GM23338 (cell line): ENCODE data around the gene THSD4. TPM values are rescaled to one million over a fixed set of nuclear protein-coding genes. Genes with fewer than 3 reads are reported as not detected.

Experiments
- ATAC-seq: fragments of 200-7000 bp; cut with Tn5 transposase; 3 replicates; pipeline ENCODE4 v1.9.1; 2020
- DNase-seq: peaks from one replicate; pipeline ENCODE4 v3.0.0-alpha.2; 2015; ENCODE audit warnings: low spot score
- H2AFZ ChIP-seq: fragments of 200-600 bp; sonication (generic); 2 replicates; pipeline ENCODE4 v1.8.0; 2016; ENCODE audit warnings: antibody characterized with exemption, mild to moderate bottlenecking, moderate library complexity
- H3F3A ChIP-seq: fragments of 200-600 bp; sonication (generic); replicated peaks from 2 replicates; pipeline ENCODE4 v1.8.0; 2017; ENCODE audit warnings: antibody characterized with exemption, mixed run types, low read depth
- H3K27ac ChIP-seq: fragments of 200-600 bp; sonication (generic); 2 replicates; pipeline ENCODE4 v1.6.1; 2016; ENCODE audit warnings: low read depth
- H3K27me3 ChIP-seq: fragments of 200-600 bp; sonication (generic); 2 replicates; pipeline ENCODE4 v1.8.0; 2016; ENCODE audit warnings: mild to moderate bottlenecking, mixed run types, moderate library complexity; ENCODE audit not compliant: insufficient read depth
- H3K36me3 ChIP-seq: fragments of 200-600 bp; sonication (generic); 2 replicates; pipeline ENCODE4 v1.8.0; 2016; ENCODE audit warnings: mild to moderate bottlenecking; ENCODE audit not compliant: insufficient read depth
- H3K4me1 ChIP-seq: fragments of 200-600 bp; sonication (generic); 2 replicates; pipeline ENCODE4 v1.8.0; 2016; ENCODE audit warnings: mild to moderate bottlenecking, moderate library complexity; ENCODE audit not compliant: insufficient read depth
- H3K4me2 ChIP-seq: fragments of 200-600 bp; sonication (generic); 2 replicates; pipeline ENCODE4 v1.7.1; 2017; ENCODE audit warnings: mixed run types
- H3K4me3 ChIP-seq: fragments of 200-600 bp; sonication (generic); 2 replicates; pipeline ENCODE4 v1.6.1; 2016; ENCODE audit warnings: mixed run types
- H3K79me2 ChIP-seq: fragments of 200-600 bp; sonication (generic); replicated peaks from 2 replicates; pipeline ENCODE4 v1.8.0; 2017; ENCODE audit warnings: mild to moderate bottlenecking; ENCODE audit not compliant: insufficient read depth
- H3K9me2 ChIP-seq: fragments of 200-600 bp; sonication (generic); 2 replicates; pipeline ENCODE4 v1.8.0; 2017; ENCODE audit not compliant: insufficient read depth
- H4K20me1 ChIP-seq: fragments of 200-600 bp; sonication (generic); replicated peaks from 2 replicates; pipeline ENCODE4 v1.8.0; 2017; ENCODE audit warnings: mild to moderate bottlenecking; ENCODE audit not compliant: insufficient read depth
- H3K27ac Mint-ChIP-seq: 2 replicates; pipeline ENCODE4 v1.8.0; 2020; ENCODE audit warnings: inconsistent platforms, mild to moderate bottlenecking, moderate library complexity, mixed read lengths
- H3K27me3 Mint-ChIP-seq: 3 replicates; pipeline ENCODE4 v1.8.0; 2022; ENCODE audit warnings: low read depth, mild to moderate bottlenecking, moderate library complexity, mixed read lengths, inconsistent platforms; ENCODE audit not compliant: insufficient read depth, poor library complexity
- H3K36me3 Mint-ChIP-seq: 3 replicates; pipeline ENCODE4 v1.8.0; 2021; ENCODE audit warnings: low read depth, mild to moderate bottlenecking, inconsistent platforms, moderate library complexity, mixed read lengths
- H3K4me1 Mint-ChIP-seq: 3 replicates; pipeline ENCODE4 v1.8.0; 2020; ENCODE audit warnings: mild to moderate bottlenecking, inconsistent platforms, mixed read lengths
- H3K4me3 Mint-ChIP-seq: 3 replicates; pipeline ENCODE4 v1.8.0; 2021; ENCODE audit warnings: moderate library complexity, mild to moderate bottlenecking, inconsistent platforms, mixed read lengths
- H3K9me3 Mint-ChIP-seq: 3 replicates; pipeline ENCODE4 v1.8.0; 2020; ENCODE audit warnings: moderate library complexity, mild to moderate bottlenecking, inconsistent platforms, mixed read lengths
- EZH2 ChIP-seq: fragments of 200-600 bp; sonication (generic); IDR thresholded peaks from one replicate; pipeline ENCODE4 v1.8.0; 2017; ENCODE audit warnings: antibody characterized with exemption, mild to moderate bottlenecking, low read depth; ENCODE audit not compliant: unreplicated experiment
- JUNB ChIP-seq: IDR thresholded peaks from one replicate; pipeline ENCODE4 v1.6.1; 2016; ENCODE audit warnings: antibody characterized with exemption; ENCODE audit not compliant: unreplicated experiment
- POLR2AphosphoS5 ChIP-seq: IDR thresholded peaks from 2 replicates; pipeline ENCODE4 v1.6.1; 2016; ENCODE audit warnings: antibody characterized with exemption, low read depth
- STAT1 ChIP-seq: IDR thresholded peaks from one replicate; pipeline ENCODE4 v1.6.1; 2016; ENCODE audit warnings: antibody characterized with exemption; ENCODE audit not compliant: unreplicated experiment
- ZNF114 ChIP-seq: fragments of 250-450 bp; sonication (Bioruptor Pico); IDR thresholded peaks from 2 replicates; pipeline ENCODE4 v1.5.0; 2020; ENCODE audit warnings: mild to moderate bottlenecking, moderate library complexity
- ZNF331 ChIP-seq: fragments of 250-450 bp; sonication (Bioruptor Pico); IDR thresholded peaks from 2 replicates; pipeline ENCODE4 v1.5.0; 2020; ENCODE audit warnings: low read depth, mild to moderate bottlenecking, moderate library complexity
- polyA plus RNA-seq: library from polyadenylated mRNA; unstranded; fragments of >200 nt; fragmentation: Nextera tagmentation; extraction: Ambion mirVana; gene quantifications from 2 replicates; pipeline ENCODE4 v1.2.1, GENCODE V29; 2016
- total RNA-seq: library from RNA; depleted of rRNA; stranded (reverse); fragments of >200 nt; shearing (Covaris generic); gene quantifications from 2 replicates; pipeline ENCODE4 v1.2.3, GENCODE V29; 2014
- TF ChIP-seq, protein P1 (sequence below): IDR thresholded peaks from 2 replicates; pipeline ENCODE4 v1.6.1; 2016; ENCODE audit warnings: antibody characterized with exemption
- TF ChIP-seq, protein P2 (sequence below), 2 experiments: fragments of 200-600 bp in 1 of 2; sonication (generic) in 1 of 2; conservative IDR thresholded peaks; 2 replicates each; pipeline versions ENCODE4 v1.5.1 to v1.6.1; 2016 to 2017; ENCODE audit warnings: antibody characterized with exemption in 2 of 2, low read depth in 2 of 2, mild to moderate bottlenecking in 2 of 2, moderate library complexity in 1 of 2
- TF ChIP-seq, protein P3 (sequence below): fragments of 250-450 bp; sonication (Bioruptor Pico); IDR thresholded peaks from 2 replicates; pipeline ENCODE4 v1.5.0; 2020; ENCODE audit warnings: mild to moderate bottlenecking, moderate library complexity

THSD4 gene
- total and polyA plus RNA-seq, 2 experiments from 2014 or later: 2.0 to 7.4 TPM

DNA sequence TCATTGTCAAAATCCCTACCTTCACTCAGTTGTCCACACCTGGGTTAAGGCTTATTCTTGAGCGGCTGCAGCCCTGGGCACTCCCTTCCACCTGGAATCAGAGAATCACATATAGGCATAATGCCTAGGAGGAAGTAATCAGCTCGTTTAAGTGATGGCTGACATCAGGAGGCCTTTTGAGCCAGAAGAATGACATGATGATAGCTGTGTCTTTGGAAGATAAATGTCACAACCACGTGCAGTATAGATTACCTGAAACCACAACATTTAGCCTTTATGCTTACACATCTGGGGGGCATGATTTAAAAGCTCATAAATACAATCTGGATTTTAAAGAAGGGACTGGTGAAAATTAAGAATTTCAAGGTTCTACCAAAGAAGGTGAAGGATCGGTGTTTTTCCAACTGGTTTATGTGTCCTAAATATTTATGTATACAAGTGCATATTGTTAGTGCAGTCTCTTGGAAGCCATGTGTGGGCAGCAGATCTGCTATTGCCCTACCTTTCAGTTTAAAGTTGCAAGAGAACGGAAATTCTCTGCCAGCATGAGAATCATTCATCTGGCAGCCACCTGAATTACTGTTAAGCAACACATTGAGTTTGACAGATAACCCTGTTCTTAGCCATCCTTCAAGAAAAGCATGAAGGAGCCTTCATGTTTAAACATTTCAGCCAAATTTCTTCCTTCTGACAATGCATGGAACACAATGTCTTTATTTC lies 531.7 kb downstream of the THSD4 start:
- no peak overlapping the region for H3K4me3 Mint-ChIP-seq
- no peak overlapping the region for H3K27ac Mint-ChIP-seq
- peaks cover 28% of the 10 kb centered on the region for H3K4me1 Mint-ChIP-seq
- Histone ChIP-seq H3F3A (no peaks in the 10 kb centered on the region), H3K36me3 (no peaks in the 10 kb centered on the region), H3K4me1 (peaks cover 12% of the 10 kb centered on the region), H3K27ac (no peak overlapping the region), H2AFZ (no peak overlapping the region), H3K27me3 (no peaks in the 10 kb centered on the region), H3K79me2 (no peaks in the 10 kb centered on the region), H3K4me2 (no peak overlapping the region), H3K9me2 (0 out of 2 replicates have a peak, but pooled peaks cover 4% of the 10 kb centered on the region), H4K20me1 (no peaks in the 10 kb centered on the region), H3K4me3 (no peak overlapping the region)
- H3K27me3 Mint-ChIP-seq: no peaks in the 10 kb centered on the region
- DNase-seq (no peak), ATAC-seq (no peak)
- TF ChIP-seq ZNF331 (CRISPR knock-in tag): no peak
- TF ChIP-seq JUNB: no peak
- no peak for TF ChIP-seq STAT1
- TF ChIP-seq, protein P1, sequence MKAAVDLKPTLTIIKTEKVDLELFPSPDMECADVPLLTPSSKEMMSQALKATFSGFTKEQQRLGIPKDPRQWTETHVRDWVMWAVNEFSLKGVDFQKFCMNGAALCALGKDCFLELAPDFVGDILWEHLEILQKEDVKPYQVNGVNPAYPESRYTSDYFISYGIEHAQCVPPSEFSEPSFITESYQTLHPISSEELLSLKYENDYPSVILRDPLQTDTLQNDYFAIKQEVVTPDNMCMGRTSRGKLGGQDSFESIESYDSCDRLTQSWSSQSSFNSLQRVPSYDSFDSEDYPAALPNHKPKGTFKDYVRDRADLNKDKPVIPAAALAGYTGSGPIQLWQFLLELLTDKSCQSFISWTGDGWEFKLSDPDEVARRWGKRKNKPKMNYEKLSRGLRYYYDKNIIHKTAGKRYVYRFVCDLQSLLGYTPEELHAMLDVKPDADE: no peak
- no peak for TF ChIP-seq POLR2AphosphoS5
- TF ChIP-seq, protein P2, sequence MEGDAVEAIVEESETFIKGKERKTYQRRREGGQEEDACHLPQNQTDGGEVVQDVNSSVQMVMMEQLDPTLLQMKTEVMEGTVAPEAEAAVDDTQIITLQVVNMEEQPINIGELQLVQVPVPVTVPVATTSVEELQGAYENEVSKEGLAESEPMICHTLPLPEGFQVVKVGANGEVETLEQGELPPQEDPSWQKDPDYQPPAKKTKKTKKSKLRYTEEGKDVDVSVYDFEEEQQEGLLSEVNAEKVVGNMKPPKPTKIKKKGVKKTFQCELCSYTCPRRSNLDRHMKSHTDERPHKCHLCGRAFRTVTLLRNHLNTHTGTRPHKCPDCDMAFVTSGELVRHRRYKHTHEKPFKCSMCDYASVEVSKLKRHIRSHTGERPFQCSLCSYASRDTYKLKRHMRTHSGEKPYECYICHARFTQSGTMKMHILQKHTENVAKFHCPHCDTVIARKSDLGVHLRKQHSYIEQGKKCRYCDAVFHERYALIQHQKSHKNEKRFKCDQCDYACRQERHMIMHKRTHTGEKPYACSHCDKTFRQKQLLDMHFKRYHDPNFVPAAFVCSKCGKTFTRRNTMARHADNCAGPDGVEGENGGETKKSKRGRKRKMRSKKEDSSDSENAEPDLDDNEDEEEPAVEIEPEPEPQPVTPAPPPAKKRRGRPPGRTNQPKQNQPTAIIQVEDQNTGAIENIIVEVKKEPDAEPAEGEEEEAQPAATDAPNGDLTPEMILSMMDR (conservative IDR thresholded peaks at IDR 0.05; ENCODE audit: low read depth in 2 of 2): no peak
- TF ChIP-seq ZNF114: no peak
- no peak for TF ChIP-seq EZH2
- TF ChIP-seq, protein P3, sequence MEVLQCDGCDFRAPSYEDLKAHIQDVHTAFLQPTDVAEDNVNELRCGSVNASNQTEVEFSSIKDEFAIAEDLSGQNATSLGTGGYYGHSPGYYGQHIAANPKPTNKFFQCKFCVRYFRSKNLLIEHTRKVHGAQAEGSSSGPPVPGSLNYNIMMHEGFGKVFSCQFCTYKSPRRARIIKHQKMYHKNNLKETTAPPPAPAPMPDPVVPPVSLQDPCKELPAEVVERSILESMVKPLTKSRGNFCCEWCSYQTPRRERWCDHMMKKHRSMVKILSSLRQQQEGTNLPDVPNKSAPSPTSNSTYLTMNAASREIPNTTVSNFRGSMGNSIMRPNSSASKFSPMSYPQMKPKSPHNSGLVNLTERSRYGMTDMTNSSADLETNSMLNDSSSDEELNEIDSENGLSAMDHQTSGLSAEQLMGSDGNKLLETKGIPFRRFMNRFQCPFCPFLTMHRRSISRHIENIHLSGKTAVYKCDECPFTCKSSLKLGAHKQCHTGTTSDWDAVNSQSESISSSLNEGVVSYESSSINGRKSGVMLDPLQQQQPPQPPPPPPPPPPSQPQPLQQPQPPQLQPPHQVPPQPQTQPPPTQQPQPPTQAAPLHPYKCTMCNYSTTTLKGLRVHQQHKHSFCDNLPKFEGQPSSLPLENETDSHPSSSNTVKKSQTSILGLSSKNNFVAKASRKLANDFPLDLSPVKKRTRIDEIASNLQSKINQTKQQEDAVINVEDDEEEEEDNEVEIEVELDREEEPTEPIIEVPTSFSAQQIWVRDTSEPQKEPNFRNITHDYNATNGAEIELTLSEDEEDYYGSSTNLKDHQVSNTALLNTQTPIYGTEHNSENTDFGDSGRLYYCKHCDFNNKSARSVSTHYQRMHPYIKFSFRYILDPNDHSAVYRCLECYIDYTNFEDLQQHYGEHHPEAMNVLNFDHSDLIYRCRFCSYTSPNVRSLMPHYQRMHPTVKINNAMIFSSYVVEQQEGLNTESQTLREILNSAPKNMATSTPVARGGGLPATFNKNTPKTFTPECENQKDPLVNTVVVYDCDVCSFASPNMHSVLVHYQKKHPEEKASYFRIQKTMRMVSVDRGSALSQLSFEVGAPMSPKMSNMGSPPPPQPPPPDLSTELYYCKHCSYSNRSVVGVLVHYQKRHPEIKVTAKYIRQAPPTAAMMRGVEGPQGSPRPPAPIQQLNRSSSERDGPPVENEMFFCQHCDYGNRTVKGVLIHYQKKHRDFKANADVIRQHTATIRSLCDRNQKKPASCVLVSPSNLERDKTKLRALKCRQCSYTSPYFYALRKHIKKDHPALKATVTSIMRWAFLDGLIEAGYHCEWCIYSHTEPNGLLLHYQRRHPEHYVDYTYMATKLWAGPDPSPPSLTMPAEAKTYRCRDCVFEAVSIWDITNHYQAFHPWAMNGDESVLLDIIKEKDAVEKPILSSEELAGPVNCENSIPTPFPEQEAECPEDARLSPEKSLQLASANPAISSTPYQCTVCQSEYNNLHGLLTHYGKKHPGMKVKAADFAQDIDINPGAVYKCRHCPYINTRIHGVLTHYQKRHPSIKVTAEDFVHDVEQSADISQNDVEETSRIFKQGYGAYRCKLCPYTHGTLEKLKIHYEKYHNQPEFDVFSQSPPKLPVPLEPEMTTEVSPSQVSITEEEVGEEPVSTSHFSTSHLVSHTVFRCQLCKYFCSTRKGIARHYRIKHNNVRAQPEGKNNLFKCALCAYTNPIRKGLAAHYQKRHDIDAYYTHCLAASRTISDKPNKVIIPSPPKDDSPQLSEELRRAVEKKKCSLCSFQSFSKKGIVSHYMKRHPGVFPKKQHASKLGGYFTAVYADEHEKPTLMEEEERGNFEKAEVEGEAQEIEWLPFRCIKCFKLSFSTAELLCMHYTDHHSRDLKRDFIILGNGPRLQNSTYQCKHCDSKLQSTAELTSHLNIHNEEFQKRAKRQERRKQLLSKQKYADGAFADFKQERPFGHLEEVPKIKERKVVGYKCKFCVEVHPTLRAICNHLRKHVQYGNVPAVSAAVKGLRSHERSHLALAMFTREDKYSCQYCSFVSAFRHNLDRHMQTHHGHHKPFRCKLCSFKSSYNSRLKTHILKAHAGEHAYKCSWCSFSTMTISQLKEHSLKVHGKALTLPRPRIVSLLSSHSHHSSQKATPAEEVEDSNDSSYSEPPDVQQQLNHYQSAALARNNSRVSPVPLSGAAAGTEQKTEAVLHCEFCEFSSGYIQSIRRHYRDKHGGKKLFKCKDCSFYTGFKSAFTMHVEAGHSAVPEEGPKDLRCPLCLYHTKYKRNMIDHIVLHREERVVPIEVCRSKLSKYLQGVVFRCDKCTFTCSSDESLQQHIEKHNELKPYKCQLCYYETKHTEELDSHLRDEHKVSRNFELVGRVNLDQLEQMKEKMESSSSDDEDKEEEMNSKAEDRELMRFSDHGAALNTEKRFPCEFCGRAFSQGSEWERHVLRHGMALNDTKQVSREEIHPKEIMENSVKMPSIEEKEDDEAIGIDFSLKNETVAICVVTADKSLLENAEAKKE (CRISPR knock-in tag): no peak
- no peaks in the 10 kb centered on the region for H3K9me3 Mint-ChIP-seq
- no peaks in the 10 kb centered on the region for H3K36me3 Mint-ChIP-seq
